Effector CD8-positive, alpha-beta T cell (primary cell): Measurements from ENCODE around the gene SPRED3.
"Not testable (repeated sequence)": the region's sequence is repeated elsewhere in the genome, so short reads cannot be mapped to it uniquely, and the experiment has no call there.

Source experiments
- DNase-seq: peaks from one replicate; lab custom pipeline; 2025; lab: John Stamatoyannopoulos, UW

The SPRED3 gene

GRCh38 chr19:38417544-38418506, 29.3 kb downstream of the SPRED3 start:
- DNase-seq = no peak

- no peak for DNase-seq
These were observed 32.4 kb downstream of the SPRED3 start for GRCh38 chr19:38420935-38421334.

GRCh38 chr19:38421856-38422255, 33.4 kb downstream of the SPRED3 start:
- no peak for DNase-seq

DNA sequence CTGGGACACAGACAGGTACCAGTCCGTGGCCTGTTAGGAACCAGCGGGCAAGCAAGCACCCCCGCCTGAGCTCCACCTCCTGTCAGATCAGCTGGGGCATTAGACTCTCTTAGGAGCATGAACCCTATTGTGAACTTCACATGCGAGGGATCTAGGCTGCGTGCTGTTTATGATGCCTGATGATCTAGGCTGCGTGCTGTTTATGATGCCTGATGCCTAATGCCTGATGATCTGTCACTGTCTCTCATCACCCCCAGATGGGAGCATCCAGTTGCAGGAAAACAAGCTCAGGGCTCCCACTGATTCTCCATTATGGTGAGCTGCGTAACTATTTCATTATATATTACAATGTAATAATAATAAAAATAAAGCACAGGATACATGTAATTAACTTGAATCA, 33.9 kb downstream of the SPRED3 start:
- no peak for DNase-seq

GRCh38 chr19:38424272-38424671, 35.8 kb downstream of the SPRED3 start:
- no peak for DNase-seq

- DNase-seq = no peak
These were observed 36.8 kb downstream of the SPRED3 start for GRCh38 chr19:38425222-38425809.

DNA sequence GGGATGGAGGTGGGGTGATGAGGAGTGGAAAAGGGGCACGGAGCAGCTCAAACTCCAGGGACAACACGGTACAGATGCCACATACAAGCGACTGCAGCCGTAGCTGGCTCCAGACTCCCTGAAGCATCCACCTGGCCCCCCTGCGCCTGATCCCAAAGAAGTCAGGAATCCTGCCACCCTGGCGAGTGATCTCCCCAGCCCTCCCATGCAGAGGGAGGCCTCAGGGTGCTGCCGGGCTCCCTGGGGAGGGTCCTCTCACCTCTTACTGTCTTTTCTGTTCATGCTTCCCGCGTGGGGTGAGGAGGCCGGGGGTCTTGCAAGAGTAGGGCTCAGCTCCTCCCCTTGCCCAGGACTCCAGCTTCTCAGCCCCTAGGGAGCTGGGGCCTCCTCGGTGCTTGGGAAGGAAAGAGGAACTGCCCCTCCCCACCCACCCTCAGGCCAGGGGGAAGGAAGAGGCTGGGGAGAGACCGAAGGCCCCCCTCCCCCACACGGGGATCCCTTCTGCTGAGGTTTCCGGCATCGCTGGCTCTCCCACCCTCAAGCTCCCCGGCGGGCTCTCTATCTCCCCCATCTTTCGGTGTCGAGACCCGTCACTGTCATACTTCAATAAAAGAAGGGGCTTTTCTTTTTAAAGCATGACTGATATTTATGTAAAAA, 37.4 kb downstream of the SPRED3 start, which contains the start of gene RASGRP4:
TSS of gene RASGRP4 (minus strand) at position 410 of the 657 bp plus-strand sequence. CDS start at position 282, 128 bp downstream.
- DNase-seq = no peak

DNA sequence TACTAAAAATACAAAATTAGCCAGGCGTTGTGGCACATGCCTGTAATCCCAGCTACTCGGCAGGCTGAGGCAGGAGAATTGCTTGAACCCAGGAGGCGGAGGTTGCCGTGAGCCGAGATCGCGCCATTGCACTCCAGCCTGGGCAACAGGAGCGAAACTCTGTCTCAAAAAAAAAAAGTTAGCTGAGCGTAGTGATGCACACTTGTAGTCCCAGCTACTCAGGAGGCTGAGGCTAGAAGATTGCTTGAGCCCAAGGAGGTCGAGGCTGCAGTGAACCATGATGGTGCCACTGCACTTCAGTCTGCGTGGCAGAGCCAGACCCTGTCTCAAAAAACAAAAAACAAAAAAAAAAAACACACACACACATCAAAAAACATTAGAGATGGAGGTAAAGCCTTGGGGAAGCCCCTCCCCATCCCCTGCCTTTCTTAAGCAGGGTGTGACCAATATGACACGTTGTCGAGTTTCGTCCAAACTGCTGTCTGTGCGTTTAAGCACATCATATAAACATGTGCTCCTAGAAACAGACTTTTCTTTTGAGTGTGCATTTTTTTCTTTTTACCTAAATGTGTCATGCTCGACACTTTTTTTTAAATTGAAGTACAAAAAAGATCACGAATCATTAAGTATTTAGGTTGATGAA, 38.7 kb downstream of the SPRED3 start:
- DNase-seq = not testable (repeated sequence)

- no peak for DNase-seq
These were observed 40.7 kb downstream of the SPRED3 start for GRCh38 chr19:38429055-38429810.

GRCh38 chr19:38429811-38430156, 41.3 kb downstream of the SPRED3 start:
- no peak for DNase-seq

GRCh38 chr19:38430931-38431330, 42.4 kb downstream of the SPRED3 start:
- no peak for DNase-seq

DNA sequence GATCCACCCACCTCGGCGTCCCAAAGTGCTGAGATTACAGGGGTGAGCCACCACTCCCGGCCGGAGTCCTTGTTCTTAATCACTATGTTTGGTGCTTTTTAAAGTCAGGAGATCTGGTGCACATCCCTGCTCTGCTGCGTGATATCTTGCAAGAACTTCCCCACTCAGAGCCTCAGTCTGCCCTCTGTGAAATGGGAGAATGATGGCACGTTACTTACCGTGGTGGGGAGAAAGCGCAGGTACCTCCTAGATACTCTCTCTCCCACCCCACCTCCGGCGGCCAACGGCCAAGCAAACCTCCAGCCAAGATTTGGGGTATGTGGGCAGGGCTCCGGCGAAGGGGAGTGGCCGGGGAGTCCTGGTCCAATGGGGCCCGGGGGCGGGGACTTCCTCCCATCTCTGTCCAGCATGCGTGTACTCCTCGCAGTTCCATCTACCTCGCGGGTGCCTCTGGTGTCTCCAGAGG, 44.8 kb downstream of the SPRED3 start, which contains the start of gene RYR1:
TSS of gene RYR1 (plus strand) at position 424 of the 466 bp plus-strand sequence. CDS start 139 bp downstream, outside the sequence.
- no peak for DNase-seq

- no peak for DNase-seq
These were observed 46.1 kb downstream of the SPRED3 start for GRCh38 chr19:38434549-38435051.

DNA sequence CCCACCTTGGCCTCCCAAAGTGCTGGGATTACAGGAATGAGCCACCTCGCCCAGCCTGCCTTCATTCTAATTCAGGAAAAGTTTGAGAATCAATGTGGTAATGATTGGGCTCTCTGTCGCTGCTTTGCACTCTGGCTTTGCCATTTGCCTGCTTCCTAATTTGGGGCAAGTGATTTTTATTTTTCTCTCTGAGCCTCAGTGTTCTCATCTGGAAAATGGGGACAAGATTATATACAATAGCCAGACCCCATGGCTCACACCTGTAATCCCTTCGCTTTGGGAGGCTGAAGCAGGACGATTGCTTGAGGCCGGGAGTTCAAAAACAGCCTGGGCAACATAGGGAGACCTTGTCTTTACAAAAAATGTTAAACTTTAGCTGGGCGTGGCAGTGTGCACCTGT, 48.8 kb downstream of the SPRED3 start:
- no peak for DNase-seq

DNA sequence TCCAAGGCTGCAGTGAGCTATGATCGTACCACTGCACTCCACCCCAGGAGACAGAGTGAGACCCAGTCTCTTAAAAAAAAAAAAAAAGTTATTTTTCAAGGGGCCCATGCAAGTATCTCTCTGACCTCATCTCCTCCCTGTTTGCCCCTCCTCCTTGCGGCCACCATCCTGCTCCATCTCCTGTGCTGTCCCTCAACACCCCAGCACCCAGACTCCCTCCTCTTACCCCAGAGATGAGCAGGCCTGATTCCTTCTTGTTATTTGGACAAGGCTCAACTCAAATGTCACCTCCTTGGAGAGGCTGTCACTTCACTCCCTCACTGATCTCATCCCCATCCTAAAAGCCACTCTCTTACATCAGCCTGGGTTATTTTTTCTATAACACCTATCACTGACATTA, 49.4 kb downstream of the SPRED3 start:
- no peak for DNase-seq

DNA sequence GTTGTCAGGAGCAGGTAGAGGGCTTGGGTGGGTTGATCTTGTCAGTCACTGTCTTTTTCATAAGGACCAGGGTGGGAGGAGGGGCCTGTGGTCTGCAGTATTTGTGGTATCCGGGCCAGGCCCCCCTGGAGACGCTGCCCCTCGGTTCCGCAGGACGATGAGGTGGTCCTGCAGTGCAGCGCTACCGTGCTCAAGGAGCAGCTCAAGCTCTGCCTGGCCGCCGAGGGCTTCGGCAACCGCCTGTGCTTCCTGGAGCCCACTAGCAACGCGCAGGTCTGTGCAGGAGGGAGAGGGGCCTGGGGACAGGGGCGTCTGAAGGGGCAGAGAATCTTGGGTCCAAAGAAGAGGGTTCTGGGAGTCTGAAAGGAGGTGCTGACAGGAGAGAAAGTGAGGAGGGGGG, 52.1 kb downstream of the SPRED3 start:
- DNase-seq = no peak

GRCh38 chr19:38441657-38442348, 53.3 kb downstream of the SPRED3 start:
- no peak for DNase-seq

DNA sequence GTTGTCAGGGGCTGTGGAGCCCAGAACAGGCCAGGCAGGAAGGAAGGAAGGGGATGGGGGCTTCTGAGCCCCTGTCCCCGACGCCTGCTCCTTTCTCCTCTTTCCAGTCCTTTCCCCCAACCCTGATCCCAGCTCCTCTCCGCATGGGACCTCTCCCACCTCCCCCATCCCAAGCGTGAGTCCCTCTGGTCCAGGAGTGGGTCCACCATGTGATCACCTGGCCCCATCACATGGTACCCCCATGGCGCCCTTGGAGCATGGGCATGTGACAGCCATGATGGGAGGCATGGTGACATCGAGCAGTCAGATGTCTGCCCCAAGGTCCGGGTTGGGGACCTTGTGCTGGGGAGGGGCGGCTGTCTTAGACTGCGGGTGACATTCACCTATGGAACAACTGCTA, 54.2 kb downstream of the SPRED3 start:
- no peak for DNase-seq

DNA sequence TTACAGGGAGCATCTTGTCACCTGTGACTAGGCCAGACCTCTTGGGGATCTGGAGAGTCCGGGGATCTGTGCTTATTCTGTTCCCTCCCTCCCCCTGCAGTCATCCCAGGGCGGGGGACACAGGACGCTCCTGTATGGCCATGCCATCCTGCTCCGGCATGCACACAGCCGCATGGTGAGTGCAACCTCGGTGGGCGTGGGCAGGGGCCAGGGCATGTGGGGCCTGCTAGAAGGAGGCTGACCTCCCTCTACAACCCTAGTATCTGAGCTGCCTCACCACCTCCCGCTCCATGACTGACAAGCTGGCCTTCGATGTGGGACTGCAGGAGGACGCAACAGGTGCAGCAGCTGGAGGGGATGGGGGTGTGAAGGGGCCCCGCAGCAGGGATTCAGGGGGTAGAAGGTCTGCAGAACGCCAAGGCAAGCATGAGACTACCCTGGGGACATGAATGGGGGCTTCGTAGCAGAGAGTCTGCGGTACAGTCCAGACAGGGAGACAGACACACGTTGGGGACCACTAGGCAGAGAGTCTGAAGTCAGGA, 55.0 kb downstream of the SPRED3 start:
- DNase-seq = no peak

- no peak for DNase-seq
These were observed 55.5 kb downstream of the SPRED3 start for GRCh38 chr19:38444026-38444425.
